ENCODE data around the gene DYRK3.
"Not testable (repeated sequence)": the region's sequence is repeated elsewhere in the genome, so short reads cannot be mapped to it uniquely, and the experiment has no call there.

The DYRK3 gene

GRCh38 chr1:206633708-206634121 is 1.6 kb upstream of the DYRK3 start:
- DNase-seq: no peak

GRCh38 chr1:206634365-206635079 is 814 bp upstream of the DYRK3 start:
- DNase-seq: peak; percentile 84

- DNase-seq: no peak
Observed at GRCh38 chr1:206635978-206636345, 626 bp downstream of the DYRK3 start.

- no peak for DNase-seq
Observed at GRCh38 chr1:206636671-206637070, 1.3 kb downstream of the DYRK3 start.

GRCh38 chr1:206637605-206638004 is 2.3 kb downstream of the DYRK3 start:
- DNase-seq: no peak

- DNase-seq: not testable (repeated sequence)
Observed at GRCh38 chr1:206642074-206642473, 6.7 kb downstream of the DYRK3 start.

- DNase-seq: no peak
Observed at GRCh38 chr1:206643118-206643698, 7.9 kb downstream of the DYRK3 start.

- DNase-seq: no peak
Observed at GRCh38 chr1:206646504-206646903, 11.2 kb downstream of the DYRK3 start.

- DNase-seq: no peak
Observed at GRCh38 chr1:206647224-206647623, 11.9 kb downstream of the DYRK3 start.

GRCh38 chr1:206649261-206649921 is 14.1 kb downstream of the DYRK3 start:
- DNase-seq: no peak

GRCh38 chr1:206651014-206651413 is 15.7 kb downstream of the DYRK3 start:
- DNase-seq: no peak

- DNase-seq: peak; percentile 82
Observed at GRCh38 chr1:206651958-206652890, 16.9 kb downstream of the DYRK3 start.

GRCh38 chr1:206653715-206654459 is 18.6 kb downstream of the DYRK3 start:
- no peak for DNase-seq

GRCh38 chr1:206654828-206655227 is 19.5 kb downstream of the DYRK3 start:
- no peak for DNase-seq

- DNase-seq: no peak
Observed at GRCh38 chr1:206655471-206655882, 20.1 kb downstream of the DYRK3 start.

GRCh38 chr1:206656936-206657335 is 21.6 kb downstream of the DYRK3 start:
- no peak for DNase-seq

GRCh38 chr1:206657751-206658150 is 22.4 kb downstream of the DYRK3 start:
- no peak for DNase-seq

- DNase-seq: peak; percentile 62
Observed at GRCh38 chr1:206658264-206658980, 23.1 kb downstream of the DYRK3 start.

- no peak for DNase-seq
Observed at GRCh38 chr1:206658981-206659273, 23.6 kb downstream of the DYRK3 start.

GRCh38 chr1:206660136-206660535 is 24.8 kb downstream of the DYRK3 start:
- DNase-seq: no peak

GRCh38 chr1:206661161-206661820 is 26.0 kb downstream of the DYRK3 start:
- no peak for DNase-seq
